Neural crest cell (in vitro differentiated cells): ENCODE data around the gene NISCH. TPM values are rescaled to one million over a fixed set of nuclear protein-coding genes. Genes with fewer than 3 reads are reported as not detected.

Source experiments
- DNase-seq: peaks from one replicate; pipeline ENCODE4 v3.0.0; 2021; ENCODE audit warnings: low read depth, mixed read lengths, low spot score
- H3K27ac Mint-ChIP-seq: one replicate; pipeline ENCODE4 v1.8.0; 2021; ENCODE audit warnings: mild to moderate bottlenecking, mixed read lengths; ENCODE audit not compliant: unreplicated experiment
- H3K27me3 Mint-ChIP-seq: 2 replicates; pipeline ENCODE4 v1.8.0; 2021; ENCODE audit warnings: low read depth, mild to moderate bottlenecking, mixed read lengths
- H3K36me3 Mint-ChIP-seq: 2 replicates; pipeline ENCODE4 v1.8.0; 2021; ENCODE audit warnings: low read depth, mild to moderate bottlenecking, mixed read lengths
- H3K4me1 Mint-ChIP-seq: 2 replicates; pipeline ENCODE4 v1.8.0; 2021; ENCODE audit warnings: mixed read lengths
- H3K4me3 Mint-ChIP-seq: one replicate; pipeline ENCODE4 v1.8.0; 2021; ENCODE audit warnings: mild to moderate bottlenecking, mixed read lengths
- H3K9me3 Mint-ChIP-seq: 2 replicates; pipeline ENCODE4 v1.8.0; 2021; ENCODE audit warnings: mixed read lengths
- total RNA-seq: library from RNA; stranded (reverse); gene quantifications from 2 replicates; pipeline ENCODE4 v1.2.1, GENCODE V29; 2021
- TF ChIP-seq, protein P1 (sequence below): fragments of 200-600 bp; sonication (generic); conservative IDR thresholded peaks from 2 replicates; pipeline ENCODE4 v1.5.0; 2021; ENCODE audit warnings: antibody characterized with exemption, mild to moderate bottlenecking

The NISCH gene
- total RNA-seq, 1 donor from 2014 or later, result 161 TPM

DNA sequence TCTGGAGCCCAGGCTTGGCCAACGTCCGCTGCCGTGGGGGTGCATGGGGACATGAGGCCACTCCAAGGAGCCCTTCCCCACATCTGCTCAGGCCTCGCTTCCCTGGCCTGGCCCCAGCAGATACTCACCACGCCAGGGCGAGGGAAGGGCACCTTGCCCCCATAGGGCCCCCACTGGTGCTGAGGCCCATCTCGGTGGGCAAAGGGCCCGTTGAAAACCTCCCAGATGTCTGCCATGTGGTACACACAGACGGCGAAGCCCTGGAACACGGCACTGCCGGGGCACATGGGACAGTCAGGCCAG, 15.2 kb upstream of the NISCH start:
- Mint-ChIP-seq H3K9me3 (no peaks in the 10 kb centered on the region), H3K27ac (peak overlapping the region; percentile 96), H3K4me3 (no peak overlapping the region), H3K4me1 (peaks cover 7% of the 10 kb centered on the region), H3K27me3 (no peaks in the 10 kb centered on the region), H3K36me3 (no peaks in the 10 kb centered on the region)
- DNase-seq, result no peak
- TF ChIP-seq, protein P1, sequence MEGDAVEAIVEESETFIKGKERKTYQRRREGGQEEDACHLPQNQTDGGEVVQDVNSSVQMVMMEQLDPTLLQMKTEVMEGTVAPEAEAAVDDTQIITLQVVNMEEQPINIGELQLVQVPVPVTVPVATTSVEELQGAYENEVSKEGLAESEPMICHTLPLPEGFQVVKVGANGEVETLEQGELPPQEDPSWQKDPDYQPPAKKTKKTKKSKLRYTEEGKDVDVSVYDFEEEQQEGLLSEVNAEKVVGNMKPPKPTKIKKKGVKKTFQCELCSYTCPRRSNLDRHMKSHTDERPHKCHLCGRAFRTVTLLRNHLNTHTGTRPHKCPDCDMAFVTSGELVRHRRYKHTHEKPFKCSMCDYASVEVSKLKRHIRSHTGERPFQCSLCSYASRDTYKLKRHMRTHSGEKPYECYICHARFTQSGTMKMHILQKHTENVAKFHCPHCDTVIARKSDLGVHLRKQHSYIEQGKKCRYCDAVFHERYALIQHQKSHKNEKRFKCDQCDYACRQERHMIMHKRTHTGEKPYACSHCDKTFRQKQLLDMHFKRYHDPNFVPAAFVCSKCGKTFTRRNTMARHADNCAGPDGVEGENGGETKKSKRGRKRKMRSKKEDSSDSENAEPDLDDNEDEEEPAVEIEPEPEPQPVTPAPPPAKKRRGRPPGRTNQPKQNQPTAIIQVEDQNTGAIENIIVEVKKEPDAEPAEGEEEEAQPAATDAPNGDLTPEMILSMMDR, result no peak

DNA sequence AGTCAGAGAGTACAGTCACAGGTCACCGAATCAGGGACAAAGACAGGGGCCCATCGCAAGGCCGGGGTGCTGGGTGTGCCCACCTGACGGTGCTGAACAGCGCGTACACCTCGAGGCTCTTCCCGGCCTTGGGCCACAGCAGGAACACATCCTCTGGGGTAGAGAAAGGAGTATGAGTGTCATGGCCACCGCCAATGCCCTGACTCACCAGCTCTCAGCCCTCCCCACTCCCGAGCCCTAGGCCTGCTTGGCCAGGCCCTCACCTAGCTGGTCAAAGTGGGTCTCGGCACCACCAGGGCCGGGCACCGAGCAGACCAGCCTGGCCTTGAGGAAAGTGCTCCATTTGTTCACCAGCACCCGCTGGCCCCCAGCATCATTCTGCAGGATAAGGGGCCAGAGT, 14.7 kb upstream of the NISCH start:
- TF ChIP-seq, protein P1, result no peak
- H3K27me3 Mint-ChIP-seq, result no peaks in the 10 kb centered on the region
- H3K9me3 Mint-ChIP-seq, result no peaks in the 10 kb centered on the region
- H3K4me3 Mint-ChIP-seq, result no peak overlapping the region
- peaks cover 7% of the 10 kb centered on the region for H3K4me1 Mint-ChIP-seq
- no peaks in the 10 kb centered on the region for H3K36me3 Mint-ChIP-seq
- H3K27ac Mint-ChIP-seq, result peak overlapping the region; percentile 50
- no peak for DNase-seq

DNA sequence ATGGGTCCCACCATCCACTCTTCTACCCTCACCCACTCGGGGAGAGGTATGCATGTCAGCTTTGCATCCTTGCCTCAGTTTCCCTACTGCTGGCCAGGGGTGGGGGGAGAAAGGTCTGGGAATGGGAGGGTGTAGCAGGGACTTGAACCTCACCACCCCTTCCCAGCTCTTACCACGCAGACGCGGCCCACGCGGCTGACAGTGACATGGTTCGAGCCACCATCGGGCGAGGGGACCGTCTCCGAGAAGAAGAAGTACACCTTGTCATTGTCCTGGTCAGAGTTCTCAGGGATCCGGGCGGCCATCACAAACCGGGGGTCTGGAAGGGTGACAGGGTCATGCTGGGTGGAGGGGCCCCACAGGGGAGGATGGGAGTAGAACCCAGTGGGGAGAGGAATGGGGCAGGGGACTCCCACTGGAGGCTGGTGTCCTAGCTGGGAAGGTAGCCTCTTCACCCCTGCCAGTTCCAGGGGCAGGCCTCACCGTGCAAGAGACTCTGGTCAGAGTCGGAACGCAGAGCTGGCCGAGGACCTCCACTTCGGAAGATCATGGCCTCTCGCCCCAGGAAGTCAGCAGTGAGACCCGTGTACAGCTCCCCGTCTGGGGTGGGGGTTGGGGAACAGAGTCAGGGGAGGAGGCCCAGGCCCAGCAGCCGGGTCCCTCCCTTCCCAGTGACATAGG, 14.2 kb upstream of the NISCH start:
- H3K4me3 Mint-ChIP-seq, result no peak overlapping the region
- H3K9me3 Mint-ChIP-seq, result no peaks in the 10 kb centered on the region
- TF ChIP-seq, protein P1, result no peak
- no peaks in the 10 kb centered on the region for H3K36me3 Mint-ChIP-seq
- DNase-seq, result no peak
- H3K27me3 Mint-ChIP-seq, result no peaks in the 10 kb centered on the region
- no peak overlapping the region for H3K27ac Mint-ChIP-seq
- H3K4me1 Mint-ChIP-seq, result peaks cover 7% of the 10 kb centered on the region

DNA sequence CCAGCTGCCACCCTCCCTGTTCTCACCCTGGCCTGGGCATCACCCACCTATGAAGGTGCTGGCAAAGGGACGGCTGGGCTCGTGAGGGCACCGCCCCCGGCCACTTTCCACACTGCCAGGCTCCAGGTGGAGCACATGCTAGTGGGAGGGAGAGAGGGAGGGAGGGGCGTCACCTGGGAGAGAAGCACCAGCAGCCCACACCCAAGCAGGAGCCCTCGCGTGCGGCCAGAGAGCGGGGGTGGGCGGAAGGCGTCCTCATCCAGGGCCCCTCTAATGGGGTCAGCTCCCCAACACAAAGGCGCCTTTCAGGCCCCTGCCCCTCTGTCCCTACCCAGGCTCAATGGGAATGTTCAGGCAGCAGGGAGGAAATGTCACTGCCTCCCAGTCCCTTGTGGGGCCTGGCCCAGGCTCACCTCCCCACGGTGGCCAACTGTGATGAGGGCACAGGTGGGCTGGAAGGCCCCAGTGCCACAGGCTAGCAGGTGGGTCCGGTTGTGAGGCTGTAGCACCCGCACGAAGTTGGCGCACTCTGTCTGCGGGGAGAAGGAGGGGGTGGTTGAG, 13.6 kb upstream of the NISCH start:
- H3K27me3 Mint-ChIP-seq, result no peaks in the 10 kb centered on the region
- no peaks in the 10 kb centered on the region for H3K9me3 Mint-ChIP-seq
- no peak overlapping the region for H3K27ac Mint-ChIP-seq
- TF ChIP-seq, protein P1, result no peak
- H3K4me3 Mint-ChIP-seq, result no peak overlapping the region
- DNase-seq, result no peak
- peaks cover 8% of the 10 kb centered on the region for H3K4me1 Mint-ChIP-seq
- no peaks in the 10 kb centered on the region for H3K36me3 Mint-ChIP-seq

DNA sequence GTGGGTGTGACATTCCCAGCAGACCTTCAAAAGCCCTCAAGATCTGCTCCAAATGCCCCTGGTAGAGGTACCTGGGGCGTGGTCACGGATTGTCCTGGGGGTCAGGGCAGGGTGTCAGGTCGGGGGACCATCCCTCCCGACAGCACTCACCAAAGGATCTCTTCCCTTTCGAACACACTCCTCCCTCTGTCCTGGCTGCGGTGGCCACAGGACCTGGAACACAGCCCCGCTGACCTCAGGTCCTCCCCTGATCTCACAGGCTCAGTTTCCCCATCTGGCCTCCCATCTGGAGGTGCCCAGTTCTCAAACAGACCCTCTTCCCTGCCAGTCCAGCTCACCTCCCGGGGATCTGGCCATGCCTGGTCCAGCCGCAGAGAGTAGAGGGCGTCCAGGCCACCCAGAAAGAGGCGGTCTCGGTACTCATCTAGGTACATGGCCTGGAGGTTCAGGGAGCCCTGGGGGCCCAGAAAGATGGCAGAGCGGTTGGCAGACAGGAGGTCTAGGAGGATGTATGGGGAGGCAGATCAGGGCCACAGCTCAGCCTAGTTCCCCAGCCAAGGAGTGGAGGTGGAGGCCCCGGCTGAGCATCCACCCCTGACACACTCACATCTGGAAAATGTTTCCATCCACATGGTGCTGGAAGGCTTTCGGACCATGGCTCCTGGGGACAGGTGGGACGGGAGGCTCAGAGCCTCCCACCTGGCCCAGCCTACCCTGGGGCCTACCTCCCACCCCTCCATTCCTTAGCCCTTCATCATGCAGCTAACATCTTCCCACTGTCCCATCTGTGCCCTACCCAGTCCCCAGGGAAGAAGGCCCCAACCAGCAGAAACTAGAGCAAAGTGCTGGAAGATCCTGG, 12.8 kb upstream of the NISCH start:
- no peaks in the 10 kb centered on the region for H3K27me3 Mint-ChIP-seq

More for the DNA sequence above, 12.8 kb upstream of the NISCH start:
- Mint-ChIP-seq H3K36me3 (no peaks in the 10 kb centered on the region), H3K4me1 (peaks cover 12% of the 10 kb centered on the region), H3K27ac (peak overlapping the region; percentile 87), H3K9me3 (no peaks in the 10 kb centered on the region), H3K4me3 (no peak overlapping the region)
- TF ChIP-seq, protein P1, result no peak
- DNase-seq, result no peak
